ENCODE measurements around the gene SYNE2.
"Not testable (repeated sequence)": the region's sequence is repeated elsewhere in the genome, so short reads cannot be mapped to it uniquely, and the experiment has no call there.

Gene SYNE2

DNA sequence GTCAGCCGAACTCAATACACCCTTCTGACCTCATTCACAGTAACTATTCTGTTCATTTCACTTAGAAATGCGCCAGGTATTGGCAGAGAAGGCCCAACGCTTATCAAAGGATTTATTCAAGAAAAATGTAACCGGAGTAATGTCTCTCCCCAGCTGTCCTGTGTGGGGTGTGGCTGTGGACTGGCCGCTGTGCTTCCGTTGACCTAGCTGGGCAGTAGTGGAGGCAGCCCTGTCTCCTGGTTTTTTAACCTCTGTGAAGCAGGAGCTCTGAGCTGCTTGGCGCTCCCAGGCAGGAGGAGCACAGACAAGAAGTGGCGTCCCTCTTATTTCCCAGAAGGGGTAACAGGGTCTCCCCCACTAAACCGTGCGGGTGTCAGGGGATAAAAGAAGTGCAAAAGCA lies 356.2 kb downstream of the SYNE2 start:
- no peak overlapping the region for H3K27ac ChIP-seq (ENCODE audit: insufficient read depth, low read depth, low read length, poor library complexity, severe bottlenecking)
- H3K36me3 ChIP-seq (ENCODE audit: control insufficient read depth, insufficient read depth, low read length), result peaks cover 40% of the 10 kb centered on the region
- no peaks in the 10 kb centered on the region for H3K27me3 ChIP-seq (ENCODE audit: control insufficient read depth, insufficient read depth, low read length, poor library complexity, severe bottlenecking)
- 90% methylated on average over 10 of the region's 10 CpGs for WGBS, 2 experiments
- no peak overlapping the region for H3K4me3 ChIP-seq (ENCODE audit: insufficient read depth, low read depth, low read length)
- H3K9me3 ChIP-seq (ENCODE audit: control insufficient read depth, low read length), result no peaks in the 10 kb centered on the region
- H3K4me1 ChIP-seq (ENCODE audit: control insufficient read depth, insufficient read depth, low read length), result no peaks in the 10 kb centered on the region

DNA sequence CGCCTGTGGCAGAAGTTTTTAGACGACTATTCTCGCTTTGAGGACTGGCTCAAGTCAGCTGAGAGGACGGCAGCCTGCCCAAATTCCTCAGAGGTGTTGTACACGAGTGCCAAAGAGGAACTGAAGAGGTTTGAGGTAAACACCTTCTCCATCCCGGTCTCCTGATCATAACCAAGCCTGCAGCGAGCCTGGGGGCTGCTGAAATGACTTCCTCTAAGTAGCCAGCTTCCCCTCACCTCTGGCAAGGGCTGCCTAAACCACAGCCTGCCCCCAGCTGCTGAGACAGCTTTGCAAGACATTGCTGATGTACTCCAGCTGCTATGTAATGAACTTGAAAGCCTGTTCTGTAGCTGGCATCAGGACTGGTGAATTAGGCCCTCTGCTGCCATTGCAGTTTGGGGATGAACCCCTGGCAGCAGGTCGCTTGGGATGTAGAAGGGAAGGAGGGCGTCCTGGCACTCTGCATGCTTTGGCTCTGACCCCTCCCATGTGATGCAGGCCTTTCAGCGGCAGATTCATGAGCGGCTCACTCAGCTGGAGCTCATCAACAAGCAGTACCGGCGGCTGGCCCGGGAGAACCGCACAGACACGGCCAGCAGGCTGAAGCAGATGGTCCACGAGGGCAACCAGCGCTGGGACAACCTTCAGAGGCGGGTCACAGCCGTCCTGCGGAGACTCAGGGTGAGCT lies 356.8 kb downstream of the SYNE2 start:
- Histone ChIP-seq H3K36me3 (ENCODE audit: control insufficient read depth, insufficient read depth, low read length) (peaks cover 46% of the 10 kb centered on the region), H3K4me1 (ENCODE audit: control insufficient read depth, insufficient read depth, low read length) (no peaks in the 10 kb centered on the region), H3K4me3 (ENCODE audit: insufficient read depth, low read depth, low read length) (no peak overlapping the region), H3K9me3 (ENCODE audit: control insufficient read depth, low read length) (no peaks in the 10 kb centered on the region), H3K27ac (ENCODE audit: insufficient read depth, low read depth, low read length, poor library complexity, severe bottlenecking) (no peak overlapping the region), H3K27me3 (ENCODE audit: control insufficient read depth, insufficient read depth, low read length, poor library complexity, severe bottlenecking) (no peaks in the 10 kb centered on the region)
- 93 to 95% methylated on average over 21 of the region's 21 CpGs for WGBS, 2 experiments

GRCh38 chr14:64210216-64210615 lies 357.4 kb downstream of the SYNE2 start:
- H3K27me3 ChIP-seq (ENCODE audit: control insufficient read depth, insufficient read depth, low read length, poor library complexity, severe bottlenecking), result no peaks in the 10 kb centered on the region
- no peaks in the 10 kb centered on the region for H3K4me1 ChIP-seq (ENCODE audit: control insufficient read depth, insufficient read depth, low read length)
- H3K9me3 ChIP-seq (ENCODE audit: control insufficient read depth, low read length), result no peaks in the 10 kb centered on the region
- no peak overlapping the region for H3K4me3 ChIP-seq (ENCODE audit: insufficient read depth, low read depth, low read length)
- WGBS, 2 experiments, result 95 to 96% methylated on average over 12 of the region's 12 CpGs
- H3K27ac ChIP-seq (ENCODE audit: insufficient read depth, low read depth, low read length, poor library complexity, severe bottlenecking), result no peak overlapping the region
- H3K36me3 ChIP-seq (ENCODE audit: control insufficient read depth, insufficient read depth, low read length), result peaks cover 51% of the 10 kb centered on the region

DNA sequence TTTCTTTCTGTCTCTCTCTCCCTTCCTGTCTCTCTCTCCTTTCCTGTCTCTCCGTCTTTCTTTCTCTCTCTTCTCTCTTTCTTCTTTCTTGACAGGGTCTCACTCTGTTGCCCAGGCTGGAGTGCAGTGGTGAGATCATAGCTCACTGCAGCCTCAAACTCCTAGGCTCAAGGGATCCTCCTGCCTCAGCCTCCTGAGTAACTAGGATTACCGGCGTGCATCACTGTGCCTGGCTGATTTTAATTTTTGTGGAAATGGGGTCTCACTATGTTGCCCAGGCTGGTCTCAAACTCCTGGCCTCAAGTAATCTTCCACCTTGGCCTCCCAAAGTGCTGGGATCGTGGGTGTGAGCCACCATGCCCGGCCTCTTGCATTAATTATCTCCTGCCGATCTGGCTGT lies 358.1 kb downstream of the SYNE2 start:
- not testable (repeated sequence) for H3K4me1 ChIP-seq (ENCODE audit: control insufficient read depth, insufficient read depth, low read length); H3K27ac ChIP-seq (ENCODE audit: insufficient read depth, low read depth, low read length, poor library complexity, severe bottlenecking); H3K9me3 ChIP-seq (ENCODE audit: control insufficient read depth, low read length); H3K27me3 ChIP-seq (ENCODE audit: control insufficient read depth, insufficient read depth, low read length, poor library complexity, severe bottlenecking); H3K4me3 ChIP-seq (ENCODE audit: insufficient read depth, low read depth, low read length)
- H3K36me3 ChIP-seq (ENCODE audit: control insufficient read depth, insufficient read depth, low read length), result peaks cover 58% of the 10 kb centered on the region
- whole genome bisulfite sequencing, 2 experiments, result 91 to 94% methylated on average over 6 of the region's 6 CpGs

GRCh38 chr14:64212666-64213065 lies 359.9 kb downstream of the SYNE2 start:
- 94% methylated on average over 8 of the region's 8 CpGs for WGBS, 2 experiments
- H3K27me3 ChIP-seq (ENCODE audit: control insufficient read depth, insufficient read depth, low read length, poor library complexity, severe bottlenecking), result no peaks in the 10 kb centered on the region
- no peaks in the 10 kb centered on the region for H3K4me1 ChIP-seq (ENCODE audit: control insufficient read depth, insufficient read depth, low read length)
- H3K27ac ChIP-seq (ENCODE audit: insufficient read depth, low read depth, low read length, poor library complexity, severe bottlenecking), result no peak overlapping the region
- peaks cover 67% of the 10 kb centered on the region for H3K36me3 ChIP-seq (ENCODE audit: control insufficient read depth, insufficient read depth, low read length)
- no peaks in the 10 kb centered on the region for H3K9me3 ChIP-seq (ENCODE audit: control insufficient read depth, low read length)
- H3K4me3 ChIP-seq (ENCODE audit: insufficient read depth, low read depth, low read length), result no peak overlapping the region

DNA sequence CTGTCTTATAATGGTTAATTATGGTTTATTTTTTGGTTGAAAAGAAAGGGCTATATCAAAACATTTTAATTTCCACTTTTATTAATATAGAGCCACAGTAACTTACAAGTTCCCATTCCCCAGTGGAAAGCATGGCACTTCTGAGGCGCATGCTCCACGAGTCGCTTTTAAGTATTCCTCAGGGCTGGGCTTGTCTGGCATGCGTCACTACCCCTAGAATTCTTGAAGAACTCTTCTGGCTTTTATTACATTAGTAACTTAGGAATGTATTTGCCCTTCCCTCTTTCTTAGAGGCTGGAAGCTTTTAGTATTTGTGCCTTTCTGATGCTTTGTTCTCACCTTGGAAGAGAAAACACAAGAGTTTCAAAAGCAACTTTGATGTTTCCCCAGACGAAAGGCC lies 360.3 kb downstream of the SYNE2 start:
- no peak overlapping the region for H3K4me3 ChIP-seq (ENCODE audit: insufficient read depth, low read depth, low read length)
- H3K9me3 ChIP-seq (ENCODE audit: control insufficient read depth, low read length), result no peaks in the 10 kb centered on the region
- H3K27me3 ChIP-seq (ENCODE audit: control insufficient read depth, insufficient read depth, low read length, poor library complexity, severe bottlenecking), result no peaks in the 10 kb centered on the region
- no peaks in the 10 kb centered on the region for H3K4me1 ChIP-seq (ENCODE audit: control insufficient read depth, insufficient read depth, low read length)
- H3K27ac ChIP-seq (ENCODE audit: insufficient read depth, low read depth, low read length, poor library complexity, severe bottlenecking), result no peak overlapping the region
- peaks cover 65% of the 10 kb centered on the region for H3K36me3 ChIP-seq (ENCODE audit: control insufficient read depth, insufficient read depth, low read length)
- WGBS, 2 experiments, result 91 to 97% methylated on average over 5 of the region's 5 CpGs

DNA sequence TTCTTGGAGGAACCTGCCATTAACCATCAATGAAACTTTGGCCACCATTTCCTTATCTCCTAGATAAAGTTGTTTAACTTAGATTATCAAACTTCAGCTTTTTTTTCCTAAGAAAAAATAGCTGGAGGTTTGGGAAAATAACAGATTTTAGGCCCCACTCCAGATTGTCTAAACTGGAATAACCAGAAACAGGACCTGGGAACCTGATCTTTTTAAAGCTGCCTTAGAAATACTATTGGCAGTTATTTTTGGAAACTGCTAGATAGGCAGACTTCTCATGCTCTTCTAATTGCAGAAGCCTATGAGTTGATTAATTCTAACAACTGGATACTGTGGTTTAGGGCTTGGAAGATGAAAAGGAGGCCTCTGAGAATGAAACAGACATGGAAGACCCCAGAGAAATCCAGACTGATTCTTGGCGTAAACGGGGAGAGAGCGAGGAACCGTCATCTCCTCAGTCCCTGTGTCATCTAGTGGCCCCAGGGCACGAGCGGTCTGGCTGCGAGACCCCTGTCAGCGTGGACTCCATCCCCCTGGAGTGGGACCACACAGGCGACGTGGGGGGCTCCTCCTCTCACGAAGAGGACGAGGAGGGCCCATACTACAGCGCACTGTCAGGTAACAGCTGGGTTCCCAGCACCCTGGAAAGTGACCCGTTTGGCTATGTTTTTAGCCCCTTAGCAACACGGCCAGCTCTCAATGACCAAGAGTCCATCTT lies 361.2 kb downstream of the SYNE2 start:
- Histone ChIP-seq H3K27ac (ENCODE audit: insufficient read depth, low read depth, low read length, poor library complexity, severe bottlenecking) (no peak overlapping the region), H3K36me3 (ENCODE audit: control insufficient read depth, insufficient read depth, low read length) (peaks cover 58% of the 10 kb centered on the region), H3K4me3 (ENCODE audit: insufficient read depth, low read depth, low read length) (no peak overlapping the region), H3K9me3 (ENCODE audit: control insufficient read depth, low read length) (no peaks in the 10 kb centered on the region), H3K27me3 (ENCODE audit: control insufficient read depth, insufficient read depth, low read length, poor library complexity, severe bottlenecking) (no peaks in the 10 kb centered on the region), H3K4me1 (ENCODE audit: control insufficient read depth, insufficient read depth, low read length) (no peaks in the 10 kb centered on the region)
- 96% methylated on average over 15 of the region's 15 CpGs for WGBS, 2 experiments

- H3K27me3 ChIP-seq (ENCODE audit: control insufficient read depth, insufficient read depth, low read length, poor library complexity, severe bottlenecking), result no peaks in the 10 kb centered on the region
- peaks cover 52% of the 10 kb centered on the region for H3K36me3 ChIP-seq (ENCODE audit: control insufficient read depth, insufficient read depth, low read length)
- no peaks in the 10 kb centered on the region for H3K9me3 ChIP-seq (ENCODE audit: control insufficient read depth, low read length)
- H3K4me3 ChIP-seq (ENCODE audit: insufficient read depth, low read depth, low read length), result no peak overlapping the region
- no peaks in the 10 kb centered on the region for H3K4me1 ChIP-seq (ENCODE audit: control insufficient read depth, insufficient read depth, low read length)
- 94 to 95% methylated on average over 10 of the region's 10 CpGs for WGBS, 2 experiments
- H3K27ac ChIP-seq (ENCODE audit: insufficient read depth, low read depth, low read length, poor library complexity, severe bottlenecking), result no peak overlapping the region
Measured at GRCh38 chr14:64215274-64215673, 362.5 kb downstream of the SYNE2 start.

- peaks cover 51% of the 10 kb centered on the region for H3K36me3 ChIP-seq (ENCODE audit: control insufficient read depth, insufficient read depth, low read length)
- no peak overlapping the region for H3K27ac ChIP-seq (ENCODE audit: insufficient read depth, low read depth, low read length, poor library complexity, severe bottlenecking)
- H3K4me3 ChIP-seq (ENCODE audit: insufficient read depth, low read depth, low read length), result no peak overlapping the region
- no peaks in the 10 kb centered on the region for H3K27me3 ChIP-seq (ENCODE audit: control insufficient read depth, insufficient read depth, low read length, poor library complexity, severe bottlenecking)
- no peaks in the 10 kb centered on the region for H3K4me1 ChIP-seq (ENCODE audit: control insufficient read depth, insufficient read depth, low read length)
- no peaks in the 10 kb centered on the region for H3K9me3 ChIP-seq (ENCODE audit: control insufficient read depth, low read length)
- WGBS, 2 experiments, result 95 to 96% methylated on average over 13 of the region's 13 CpGs
Measured at GRCh38 chr14:64215978-64216377, 363.2 kb downstream of the SYNE2 start.

GRCh38 chr14:64217308-64217707 lies 364.5 kb downstream of the SYNE2 start:
- WGBS, 2 experiments, result 93 to 96% methylated on average over 4 of the region's 4 CpGs
- Histone ChIP-seq H3K27ac (ENCODE audit: insufficient read depth, low read depth, low read length, poor library complexity, severe bottlenecking) (no peak overlapping the region), H3K36me3 (ENCODE audit: control insufficient read depth, insufficient read depth, low read length) (peaks cover 49% of the 10 kb centered on the region)

More at GRCh38 chr14:64217308-64217707, 364.5 kb downstream of the SYNE2 start:
- Histone ChIP-seq H3K27me3 (ENCODE audit: control insufficient read depth, insufficient read depth, low read length, poor library complexity, severe bottlenecking) (no peaks in the 10 kb centered on the region), H3K4me3 (ENCODE audit: insufficient read depth, low read depth, low read length) (no peak overlapping the region), H3K4me1 (ENCODE audit: control insufficient read depth, insufficient read depth, low read length) (no peaks in the 10 kb centered on the region), H3K9me3 (ENCODE audit: control insufficient read depth, low read length) (no peaks in the 10 kb centered on the region)

Data from ectodermal cell (in vitro differentiated cells).